Measurements from ENCODE around the gene UBL5. TPM values are rescaled to one million over a fixed set of nuclear protein-coding genes. Genes with fewer than 3 reads are reported as not detected.

UBL5 gene
- polyA plus RNA-seq, 1 of the 3 experiments (the other 2 are of a cell fraction), result 2,602 TPM

- no peaks in the 10 kb centered on the region for H3K9me2 ChIP-seq
- TF ChIP-seq CTCF (IDR thresholded peaks at IDR 0.05), result peak; percentile 88
- TF ChIP-seq MXI1 (IDR thresholded peaks at IDR 0.05; ENCODE audit: low read depth, low read length), result peak; percentile 76
- TF ChIP-seq ELF1 (IDR thresholded peaks at IDR 0.05), result no peak
- TF ChIP-seq GATA2 (CRISPR knock-in tag; IDR thresholded peaks at IDR 0.05), result no peak
- TF ChIP-seq, protein P1, sequence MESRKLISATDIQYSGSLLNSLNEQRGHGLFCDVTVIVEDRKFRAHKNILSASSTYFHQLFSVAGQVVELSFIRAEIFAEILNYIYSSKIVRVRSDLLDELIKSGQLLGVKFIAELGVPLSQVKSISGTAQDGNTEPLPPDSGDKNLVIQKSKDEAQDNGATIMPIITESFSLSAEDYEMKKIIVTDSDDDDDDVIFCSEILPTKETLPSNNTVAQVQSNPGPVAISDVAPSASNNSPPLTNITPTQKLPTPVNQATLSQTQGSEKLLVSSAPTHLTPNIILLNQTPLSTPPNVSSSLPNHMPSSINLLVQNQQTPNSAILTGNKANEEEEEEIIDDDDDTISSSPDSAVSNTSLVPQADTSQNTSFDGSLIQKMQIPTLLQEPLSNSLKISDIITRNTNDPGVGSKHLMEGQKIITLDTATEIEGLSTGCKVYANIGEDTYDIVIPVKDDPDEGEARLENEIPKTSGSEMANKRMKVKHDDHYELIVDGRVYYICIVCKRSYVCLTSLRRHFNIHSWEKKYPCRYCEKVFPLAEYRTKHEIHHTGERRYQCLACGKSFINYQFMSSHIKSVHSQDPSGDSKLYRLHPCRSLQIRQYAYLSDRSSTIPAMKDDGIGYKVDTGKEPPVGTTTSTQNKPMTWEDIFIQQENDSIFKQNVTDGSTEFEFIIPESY (IDR thresholded peaks at IDR 0.05; ENCODE audit: borderline replicate concordance, low read depth), result no peak
- TF ChIP-seq SMC3 (IDR thresholded peaks at IDR 0.05; ENCODE audit: low read depth, low read length), result peak; percentile 94
- TF ChIP-seq EP300 (IDR thresholded peaks at IDR 0.05; ENCODE audit: borderline replicate concordance in 1 of 2, low read depth in 1 of 2, low read length in 1 of 2), result peak in 1 of 2 experiments; percentile 37; a peak in 1 of 4 replicates
- TF ChIP-seq NFIC (IDR thresholded peaks at IDR 0.05; ENCODE audit: borderline replicate concordance), result no peak
- TF ChIP-seq RFX5 (IDR thresholded peaks at IDR 0.05; ENCODE audit: low read length), result 0 out of 2 replicates have a peak, but pooled peaks have one; percentile 27
- TF ChIP-seq GABPA (IDR thresholded peaks at IDR 0.05; ENCODE audit: low read depth), result peak; percentile 61
- TF ChIP-seq RAD21 (IDR thresholded peaks at IDR 0.05; ENCODE audit: low read length), result peak; percentile 97
- 0 out of 2 replicates have a peak, but pooled peaks have one; percentile 30 for TF ChIP-seq SIN3A (IDR thresholded peaks at IDR 0.05; ENCODE audit: borderline replicate concordance, low read depth, low read length)
- no peak for TF ChIP-seq CHD2 (IDR thresholded peaks at IDR 0.05; ENCODE audit: low read length, partially characterized antibody)
- TF ChIP-seq NRF1 (IDR thresholded peaks at IDR 0.05; ENCODE audit: low read depth, low read length), result no peak; the same call in 1 of the 2 replicates
- H3K4me1 ChIP-seq (ENCODE audit: control insufficient read depth in 1 of 2, insufficient read depth in 2 of 2, low read depth in 1 of 2, low read length in 1 of 2), result peaks cover under 1% of the 10 kb centered on the region in 2 experiments; a peak in 1 of 4 replicates
- no peaks in the 10 kb centered on the region for H3K27me3 ChIP-seq (ENCODE audit: insufficient read depth)
- WGBS (ENCODE audit: low lambda C conversion rate), result 59% methylated on average over 5 of the region's 6 CpGs
- no peaks in the 10 kb centered on the region for H3K36me3 ChIP-seq (replicated peaks in 1 of 2; ENCODE audit: control insufficient read depth in 1 of 2, insufficient read depth in 2 of 2, low read length in 1 of 2)
- ChIA-PET POLR2A (interaction anchor here (0.7 kb wide), 1 partner anchor 171 kb away, joined by 3 read pairs; no protein-coding TSS in a partner anchor), CTCF (interaction anchor here (0.7 to 3.7 kb wide), 23 partner anchors 10 to 591 kb away, joined by 3 to 30 read pairs (median 5); partner anchors contain the start of genes ZNF121, ZNF266, ZNF561 and ZNF846)
- no peaks in the 10 kb centered on the region for H4K20me1 ChIP-seq (ENCODE audit: insufficient read depth)
- peak overlapping the region in 1 of 2 experiments; percentile 2; a peak in 1 of 4 replicates for H3K4me3 ChIP-seq (ENCODE audit: low read depth in 2 of 2, low read length in 1 of 2)
- H3K79me2 ChIP-seq (ENCODE audit: insufficient read depth), result no peaks in the 10 kb centered on the region
- no peaks in the 10 kb centered on the region for H3K9me3 ChIP-seq
- H3K9ac ChIP-seq, result no peak overlapping the region
- H3K4me2 ChIP-seq, result no peak overlapping the region
- DNase-seq, result peak; percentile 76
- peak overlapping the region; percentile 93 for H2AFZ ChIP-seq (ENCODE audit: low read depth)
- H3K27ac ChIP-seq (ENCODE audit: low read depth in 2 of 2, low read length in 1 of 2), result no peak overlapping the region; a peak in 2 of 4 replicates
- H3F3A ChIP-seq (replicated peaks; ENCODE audit: insufficient read depth), result no peaks in the 10 kb centered on the region
These were observed 31.5 kb upstream of the UBL5 start for GRCh38 chr19:9796113-9796773.
